ENCODE data around the gene EMX2. TPM values are rescaled to one million over a fixed set of nuclear protein-coding genes. Genes with fewer than 3 reads are reported as not detected.

EMX2 gene
- total RNA-seq, 1 donor from 2014 or later: 22.7 TPM

DNA sequence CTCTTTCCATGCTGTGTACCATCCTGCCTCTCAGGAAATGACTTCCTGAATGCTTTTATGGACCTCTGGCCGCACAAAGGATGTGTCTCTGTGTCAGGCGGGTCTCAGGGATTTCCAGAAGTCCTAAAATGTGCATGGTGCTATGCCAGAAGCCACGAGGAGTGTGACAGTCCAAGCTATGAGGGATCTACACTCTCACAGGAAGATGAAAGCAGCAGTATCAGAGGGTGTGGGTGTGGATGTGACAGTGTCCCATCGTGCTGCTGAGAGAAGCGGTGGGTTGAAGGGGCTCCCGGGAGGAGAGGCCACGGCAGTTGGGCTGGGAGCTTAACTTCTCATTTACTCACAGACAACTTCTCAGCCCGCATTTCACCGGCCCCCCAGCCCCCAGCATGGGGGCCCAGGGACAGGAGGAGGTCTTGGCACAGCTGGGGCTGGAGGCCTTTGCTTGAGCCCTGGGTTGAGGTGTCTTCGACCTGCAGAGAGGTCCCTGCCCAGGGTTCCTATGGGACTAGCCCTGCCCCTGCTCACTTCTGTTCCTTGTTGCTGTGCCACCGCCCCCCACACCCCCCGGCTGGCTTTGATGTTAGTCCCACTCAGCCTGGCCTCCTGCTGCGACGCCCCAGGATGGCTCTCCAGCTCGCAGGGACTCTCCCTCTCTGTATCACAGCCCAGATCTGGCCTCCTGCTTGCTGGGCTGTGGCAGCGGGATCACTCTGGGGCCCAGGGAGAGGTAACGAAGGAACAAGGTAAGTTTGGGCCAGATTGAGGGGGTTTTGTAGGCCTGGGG lies 30.8 kb upstream of the EMX2 start:
- no peak for TF ChIP-seq EZH2 (IDR thresholded peaks at IDR 0.05)
- no peak for TF ChIP-seq EZH2phosphoT487 (IDR thresholded peaks at IDR 0.05)
- TF ChIP-seq, protein P1, sequence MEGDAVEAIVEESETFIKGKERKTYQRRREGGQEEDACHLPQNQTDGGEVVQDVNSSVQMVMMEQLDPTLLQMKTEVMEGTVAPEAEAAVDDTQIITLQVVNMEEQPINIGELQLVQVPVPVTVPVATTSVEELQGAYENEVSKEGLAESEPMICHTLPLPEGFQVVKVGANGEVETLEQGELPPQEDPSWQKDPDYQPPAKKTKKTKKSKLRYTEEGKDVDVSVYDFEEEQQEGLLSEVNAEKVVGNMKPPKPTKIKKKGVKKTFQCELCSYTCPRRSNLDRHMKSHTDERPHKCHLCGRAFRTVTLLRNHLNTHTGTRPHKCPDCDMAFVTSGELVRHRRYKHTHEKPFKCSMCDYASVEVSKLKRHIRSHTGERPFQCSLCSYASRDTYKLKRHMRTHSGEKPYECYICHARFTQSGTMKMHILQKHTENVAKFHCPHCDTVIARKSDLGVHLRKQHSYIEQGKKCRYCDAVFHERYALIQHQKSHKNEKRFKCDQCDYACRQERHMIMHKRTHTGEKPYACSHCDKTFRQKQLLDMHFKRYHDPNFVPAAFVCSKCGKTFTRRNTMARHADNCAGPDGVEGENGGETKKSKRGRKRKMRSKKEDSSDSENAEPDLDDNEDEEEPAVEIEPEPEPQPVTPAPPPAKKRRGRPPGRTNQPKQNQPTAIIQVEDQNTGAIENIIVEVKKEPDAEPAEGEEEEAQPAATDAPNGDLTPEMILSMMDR (IDR thresholded peaks at IDR 0.05): no peak
- Histone ChIP-seq H3K27me3 (no peaks in the 10 kb centered on the region), H4K20me1 (ENCODE audit: low read depth) (no peaks in the 10 kb centered on the region), H3F3A (ENCODE audit: low read depth) (no peaks in the 10 kb centered on the region), H3K27ac (no peak overlapping the region), H3K4me3 (no peak overlapping the region), H2AFZ (replicated peaks) (no peak overlapping the region), H3K9me3 (ENCODE audit: low read depth) (no peaks in the 10 kb centered on the region), H3K36me3 (no peaks in the 10 kb centered on the region), H3K79me2 (ENCODE audit: low read depth) (no peaks in the 10 kb centered on the region), H3K9ac (no peak overlapping the region), H3K4me2 (no peak overlapping the region), H3K4me1 (no peaks in the 10 kb centered on the region)
- Mint-ChIP-seq H3K4me3 (no peak overlapping the region), H3K4me1 (peaks cover 16% of the 10 kb centered on the region), H3K27ac (no peak overlapping the region), H3K27me3 (ENCODE audit: insufficient read depth, low read depth) (peaks cover 4% of the 10 kb centered on the region), H3K36me3 (peaks cover 5% of the 10 kb centered on the region), H3K9me3 (peaks cover 2% of the 10 kb centered on the region)
- DNase-seq (ENCODE audit: low spot score): no peak

DNA sequence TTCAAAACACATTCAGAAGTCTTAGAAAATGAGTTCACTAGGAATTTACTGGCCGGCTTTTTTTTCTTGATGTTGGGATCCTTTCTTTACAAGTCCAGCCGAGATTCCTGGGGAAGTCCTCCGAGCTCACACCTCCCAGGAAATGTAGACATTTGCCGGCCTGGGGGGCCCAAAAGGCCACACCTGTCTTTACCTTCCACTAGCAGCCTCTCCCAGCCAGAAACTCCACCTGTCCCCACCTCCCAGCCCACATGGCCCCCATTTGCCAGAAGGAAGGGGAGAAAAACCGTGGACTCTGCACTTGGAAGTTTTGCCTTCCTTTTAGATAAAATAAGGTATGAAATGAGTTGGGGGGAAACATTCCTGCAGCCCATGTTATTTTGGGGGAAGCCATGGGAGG lies 27.6 kb upstream of the EMX2 start:
- H3K4me3 ChIP-seq: no peak overlapping the region
- H3K36me3 ChIP-seq: no peaks in the 10 kb centered on the region
- DNase-seq (ENCODE audit: low spot score): no peak
- no peak overlapping the region for H2AFZ ChIP-seq (replicated peaks)
- H3K4me2 ChIP-seq: no peak overlapping the region
- no peaks in the 10 kb centered on the region for H3K27me3 ChIP-seq
- no peaks in the 10 kb centered on the region for H3F3A ChIP-seq (ENCODE audit: low read depth)
- Mint-ChIP-seq H3K27me3 (ENCODE audit: insufficient read depth, low read depth) (peaks cover 9% of the 10 kb centered on the region), H3K4me1 (peaks cover 18% of the 10 kb centered on the region), H3K36me3 (no peaks in the 10 kb centered on the region), H3K4me3 (no peak overlapping the region), H3K27ac (no peak overlapping the region), H3K9me3 (no peaks in the 10 kb centered on the region)
- H3K27ac ChIP-seq: no peak overlapping the region
- H3K9ac ChIP-seq: no peak overlapping the region
- H3K9me3 ChIP-seq (ENCODE audit: low read depth): no peaks in the 10 kb centered on the region
- H3K79me2 ChIP-seq (ENCODE audit: low read depth): no peaks in the 10 kb centered on the region
- TF ChIP-seq EZH2phosphoT487 (IDR thresholded peaks at IDR 0.05) (no peak), EZH2 (IDR thresholded peaks at IDR 0.05) (no peak)
- TF ChIP-seq, protein P1 (IDR thresholded peaks at IDR 0.05): no peak
- peaks cover 6% of the 10 kb centered on the region for H3K4me1 ChIP-seq
- H4K20me1 ChIP-seq (ENCODE audit: low read depth): no peaks in the 10 kb centered on the region

DNA sequence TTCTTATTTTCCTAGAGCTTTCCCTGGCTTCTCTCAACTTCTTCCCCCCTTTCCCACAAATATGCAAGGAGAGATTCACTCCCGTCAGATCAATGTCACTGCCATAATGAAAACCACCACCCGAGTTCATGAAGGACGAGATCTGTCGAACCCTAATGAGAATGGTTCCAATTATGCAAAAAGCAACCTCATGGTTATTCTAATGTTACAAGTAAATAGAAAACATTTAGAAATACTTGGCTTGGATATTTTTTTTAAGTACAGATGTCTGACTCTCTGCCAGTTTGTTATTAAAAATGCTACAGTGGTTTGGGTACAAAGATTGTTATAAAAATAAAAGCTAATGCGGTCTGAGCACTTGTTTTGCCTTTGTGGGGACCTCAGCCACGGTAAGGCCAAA lies 25.9 kb upstream of the EMX2 start:
- Histone ChIP-seq H3K4me2 (no peak overlapping the region), H3F3A (ENCODE audit: low read depth) (no peaks in the 10 kb centered on the region), H3K79me2 (ENCODE audit: low read depth) (no peaks in the 10 kb centered on the region), H4K20me1 (ENCODE audit: low read depth) (no peaks in the 10 kb centered on the region), H3K27me3 (peaks cover 13% of the 10 kb centered on the region), H3K27ac (no peak overlapping the region), H2AFZ (replicated peaks) (no peak overlapping the region), H3K9ac (no peak overlapping the region), H3K4me3 (no peak overlapping the region), H3K4me1 (peaks cover 6% of the 10 kb centered on the region), H3K9me3 (ENCODE audit: low read depth) (no peaks in the 10 kb centered on the region), H3K36me3 (no peaks in the 10 kb centered on the region)
- H3K27me3 Mint-ChIP-seq (ENCODE audit: insufficient read depth, low read depth): peaks cover 9% of the 10 kb centered on the region
- H3K4me1 Mint-ChIP-seq: peaks cover 15% of the 10 kb centered on the region
- H3K36me3 Mint-ChIP-seq: no peaks in the 10 kb centered on the region
- no peak for DNase-seq (ENCODE audit: low spot score)
- TF ChIP-seq EZH2phosphoT487 (IDR thresholded peaks at IDR 0.05) (no peak), EZH2 (IDR thresholded peaks at IDR 0.05) (no peak)
- TF ChIP-seq, protein P1 (IDR thresholded peaks at IDR 0.05): no peak
- H3K4me3 Mint-ChIP-seq: no peak overlapping the region
- no peak overlapping the region for H3K27ac Mint-ChIP-seq
- H3K9me3 Mint-ChIP-seq: no peaks in the 10 kb centered on the region

Measured in neural progenitor cell (in vitro differentiated cells).